Lung (tissue), 12 donors: Measurements from ENCODE around the gene ZMIZ2. TPM values are rescaled to one million over a fixed set of nuclear protein-coding genes. Genes with fewer than 3 reads are reported as not detected.

Experiments used
- ATAC-seq: fragments of 200-7000 bp; cut with Tn5 transposase; one replicate; pipeline ENCODE4 v1.9.1; 2020; ENCODE audit warnings: moderate number of reproducible peaks; ENCODE audit not compliant: insufficient read depth, low FRiP score
- DNase-seq, 3 donors: peaks; one replicate each; pipeline ENCODE4 v3.0.0-alpha.2; 2013 to 2017
- H3K27ac ChIP-seq, 2 donors: one replicate each; pipeline ENCODE4 v1.5.1; 2013; ENCODE audit warnings: mild to moderate bottlenecking in 2 of 2, moderate library complexity in 2 of 2, control low read depth in 1 of 2, inconsistent platforms in 1 of 2, low read depth in 1 of 2, low read length in 1 of 2
- H3K27me3 ChIP-seq, 3 donors: one replicate each; pipeline ENCODE4 v1.5.1; 2013; ENCODE audit warnings: low read length in 2 of 3; ENCODE audit not compliant: control insufficient read depth in 3 of 3, insufficient read depth in 3 of 3
- H3K36me3 ChIP-seq, 4 donors: one replicate each; pipeline ENCODE4 v1.5.1; 2013; ENCODE audit warnings: low read length in 4 of 4, mild to moderate bottlenecking in 1 of 4, moderate library complexity in 1 of 4; ENCODE audit not compliant: control insufficient read depth in 4 of 4, insufficient read depth in 4 of 4
- H3K4me1 ChIP-seq, 5 donors: one replicate each; pipeline ENCODE4 v1.5.1; 2013; ENCODE audit warnings: low read length in 5 of 5, mild to moderate bottlenecking in 2 of 5, moderate library complexity in 1 of 5; ENCODE audit not compliant: control insufficient read depth in 5 of 5, insufficient read depth in 5 of 5
- H3K4me3 ChIP-seq: one replicate; pipeline ENCODE4 v1.5.1; 2013; ENCODE audit warnings: mild to moderate bottlenecking, control low read depth, moderate library complexity
- H3K9ac ChIP-seq, 2 donors: one replicate each; pipeline ENCODE4 v1.5.1; 2013; ENCODE audit warnings: low read length in 2 of 2, control low read depth in 1 of 2; ENCODE audit not compliant: insufficient read depth in 1 of 2
- H3K9me3 ChIP-seq, 4 donors: one replicate each; pipeline ENCODE4 v1.5.1; 2013; ENCODE audit warnings: low read length in 3 of 4, mild to moderate bottlenecking in 1 of 4, moderate library complexity in 1 of 4; ENCODE audit not compliant: control insufficient read depth in 4 of 4, insufficient read depth in 3 of 4
- CTCF ChIP-seq: IDR thresholded peaks from 2 replicates; pipeline ENCODE4 v1.5.1; 2012; ENCODE audit warnings: mild to moderate bottlenecking; ENCODE audit errors: control extremely low read depth, extremely low read depth
- WGBS, 2 donors: extraction: QIAGEN DNeasy Blood & Tissue Kit; methylation state at CpG; one replicate each; pipeline ENCODE4 v1.1.7; 2013; 5-methylcytosine and 5-hydroxymethylcytosine counted together
- polyA plus RNA-seq, 2 donors: library from polyadenylated mRNA; stranded (reverse); fragments of 200-250 nt; gene quantifications; one replicate each; pipeline ENCODE4 v1.2.1, GENCODE V29; 2013
- total RNA-seq, 2 donors: library from RNA; depleted of rRNA in 1 of 2; stranded (reverse); fragments of >200 nt in 1 of 2; gene quantifications; one replicate each; pipeline ENCODE4 v1.2.1, GENCODE V29; 2014 to 2021
- donor health status: control.
- donor health status: control.
- donor health status: Bipolar disorder and iron deficiency.
- donor health status: healthy.
- donor health status: DM: yes; HTN: yes; CAD: no.

The ZMIZ2 gene
- total and polyA plus RNA-seq, 4 donors = 26.2 to 103 (median 53.7) TPM

GRCh38 chr7:44797329-44798258 lies 48.9 kb downstream of the ZMIZ2 start:
- Histone ChIP-seq H3K4me3 (peak overlapping the region; percentile 80), H3K9me3 (no peaks in the 10 kb centered on the region), H3K36me3 (peaks cover 17 to 36% (median 26%) of the 10 kb centered on the region in 4 donors), H3K27me3 (no peaks in the 10 kb centered on the region), H3K4me1 (peaks cover 3 to 13% (median 9%) of the 10 kb centered on the region in 5 donors), H3K9ac (peak overlapping the region; percentile 94 to 99), H3K27ac (peak overlapping the region; percentile 99)
- 2 to 4% methylated on average over 26 of the region's 26 CpGs for WGBS, 2 donors
- DNase-seq (peak; percentile 91 to 95 (median 93)), ATAC-seq (peak; percentile 64)
- no peak for TF ChIP-seq CTCF

DNA sequence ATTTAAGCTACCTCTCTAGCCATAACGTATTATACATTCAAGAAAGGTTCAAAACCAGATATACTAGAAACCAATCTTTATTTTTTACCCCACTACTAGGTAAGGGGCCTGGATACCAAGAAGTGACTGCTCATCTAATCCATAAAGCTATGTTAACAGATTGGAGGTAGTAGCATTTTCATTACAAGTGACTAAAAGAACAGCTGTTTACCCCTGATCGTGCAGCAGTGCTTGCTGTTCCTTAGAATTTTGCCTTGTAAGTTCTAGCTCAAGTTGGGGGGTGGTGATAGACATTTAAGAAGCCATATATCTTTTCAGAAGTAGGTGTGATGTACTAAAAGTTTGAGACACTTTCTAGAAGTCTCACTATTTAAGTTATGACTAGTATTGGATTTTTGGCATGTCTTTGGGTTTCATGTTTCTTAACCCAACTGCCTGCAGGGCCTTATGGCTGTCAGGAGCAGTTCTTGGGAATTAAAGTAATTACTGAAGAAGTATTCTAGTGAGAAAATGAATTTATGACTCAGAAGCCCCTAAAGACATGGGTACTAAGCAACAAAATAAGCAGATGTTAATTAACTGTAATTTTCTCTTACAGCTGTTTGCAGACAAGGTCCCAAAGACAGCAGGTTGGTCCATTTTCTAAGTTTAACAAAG lies 50.1 kb downstream of the ZMIZ2 start:
- H3K4me1 ChIP-seq = peaks cover 3 to 13% (median 9%) of the 10 kb centered on the region in 5 donors
- H3K9me3 ChIP-seq = no peaks in the 10 kb centered on the region
- H3K27ac ChIP-seq = no peak overlapping the region
- WGBS, 2 donors = 16 to 33% methylated on average over 2 of the region's 2 CpGs
- H3K36me3 ChIP-seq = peaks cover 28 to 42% (median 33%) of the 10 kb centered on the region in 4 donors
- no peaks in the 10 kb centered on the region for H3K27me3 ChIP-seq
- no peak overlapping the region for H3K4me3 ChIP-seq
- TF ChIP-seq CTCF = no peak
- no peak for ATAC-seq
- peak overlapping the region; percentile 36 to 94 for H3K9ac ChIP-seq
- DNase-seq = no peak

DNA sequence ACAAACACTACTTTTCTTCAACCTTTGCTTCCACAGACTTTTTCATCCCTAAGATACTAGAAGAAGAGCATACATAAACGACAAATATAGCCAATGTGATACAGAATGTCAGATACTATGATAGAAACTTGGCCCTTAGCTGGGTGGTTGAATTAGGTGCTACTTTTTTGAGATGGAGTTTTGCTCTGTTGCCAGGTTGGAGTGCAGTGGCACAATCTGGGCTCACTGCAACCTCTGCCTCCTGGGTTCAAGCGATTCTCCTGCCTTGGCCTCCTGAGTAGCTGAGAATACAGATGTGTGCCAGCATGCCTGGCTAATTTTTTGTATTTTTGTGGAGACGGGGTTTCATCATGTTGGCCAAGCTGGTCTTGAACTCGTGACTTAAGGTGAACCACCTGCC lies 51.3 kb downstream of the ZMIZ2 start:
- Histone ChIP-seq H3K27me3 (no peaks in the 10 kb centered on the region), H3K36me3 (peaks cover 28 to 45% (median 36%) of the 10 kb centered on the region in 4 donors), H3K4me1 (peaks cover 3 to 13% (median 9%) of the 10 kb centered on the region in 5 donors), H3K27ac (no peak overlapping the region), H3K4me3 (no peak overlapping the region), H3K9me3 (no peaks in the 10 kb centered on the region), H3K9ac (no peak overlapping the region)
- DNase-seq (no peak), ATAC-seq (no peak)
- WGBS, 2 donors = 72 to 76% methylated on average over 4 of the region's 4 CpGs
- TF ChIP-seq CTCF = no peak
